Measurements from ENCODE around the gene CEP192. TPM values are rescaled to one million over a fixed set of nuclear protein-coding genes. Genes with fewer than 3 reads are reported as not detected.

CEP192 gene
- total RNA-seq, 1 donor from 2014 or later, result 25.6 TPM

DNA sequence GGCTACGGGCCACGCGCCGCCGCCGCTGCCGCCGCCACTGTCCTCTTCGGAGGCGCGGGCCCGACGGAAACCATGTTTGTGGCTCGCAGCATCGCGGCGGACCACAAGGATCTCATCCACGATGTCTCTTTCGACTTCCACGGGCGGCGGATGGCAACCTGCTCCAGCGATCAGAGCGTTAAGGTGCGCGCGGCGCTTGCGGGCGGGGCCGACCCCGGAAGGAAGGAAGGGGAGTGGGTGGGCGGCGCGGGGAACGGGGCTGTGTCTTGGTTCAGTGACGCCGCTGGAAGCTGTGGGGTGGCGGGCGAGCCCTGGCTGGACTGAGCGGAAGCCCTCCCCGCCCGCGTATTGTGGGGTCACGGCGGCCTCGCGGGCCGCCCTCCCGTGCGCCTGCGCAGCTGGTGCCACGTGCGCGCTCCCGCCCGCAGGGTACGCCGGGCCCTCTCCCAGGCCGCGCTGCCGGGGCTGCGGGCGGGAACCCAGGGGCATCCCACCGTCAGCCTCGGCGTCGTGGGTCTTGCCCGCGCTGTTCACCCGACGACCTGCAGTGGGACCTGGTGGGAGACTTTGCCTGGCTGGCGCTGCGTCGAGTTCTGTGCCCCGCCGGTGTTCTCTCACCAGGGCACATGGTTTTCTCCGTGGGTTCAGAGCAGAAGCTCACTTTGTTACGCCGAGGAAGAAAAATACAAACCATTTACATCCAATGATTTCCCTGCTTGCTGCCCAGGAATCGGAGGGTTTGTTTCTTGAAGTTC lies 42.9 kb upstream of the CEP192 start:
- intact Hi-C loops (cut with micrococcal nuclease), result no loop called here
- TF ChIP-seq, protein P1, sequence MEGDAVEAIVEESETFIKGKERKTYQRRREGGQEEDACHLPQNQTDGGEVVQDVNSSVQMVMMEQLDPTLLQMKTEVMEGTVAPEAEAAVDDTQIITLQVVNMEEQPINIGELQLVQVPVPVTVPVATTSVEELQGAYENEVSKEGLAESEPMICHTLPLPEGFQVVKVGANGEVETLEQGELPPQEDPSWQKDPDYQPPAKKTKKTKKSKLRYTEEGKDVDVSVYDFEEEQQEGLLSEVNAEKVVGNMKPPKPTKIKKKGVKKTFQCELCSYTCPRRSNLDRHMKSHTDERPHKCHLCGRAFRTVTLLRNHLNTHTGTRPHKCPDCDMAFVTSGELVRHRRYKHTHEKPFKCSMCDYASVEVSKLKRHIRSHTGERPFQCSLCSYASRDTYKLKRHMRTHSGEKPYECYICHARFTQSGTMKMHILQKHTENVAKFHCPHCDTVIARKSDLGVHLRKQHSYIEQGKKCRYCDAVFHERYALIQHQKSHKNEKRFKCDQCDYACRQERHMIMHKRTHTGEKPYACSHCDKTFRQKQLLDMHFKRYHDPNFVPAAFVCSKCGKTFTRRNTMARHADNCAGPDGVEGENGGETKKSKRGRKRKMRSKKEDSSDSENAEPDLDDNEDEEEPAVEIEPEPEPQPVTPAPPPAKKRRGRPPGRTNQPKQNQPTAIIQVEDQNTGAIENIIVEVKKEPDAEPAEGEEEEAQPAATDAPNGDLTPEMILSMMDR (IDR thresholded peaks at IDR 0.05; ENCODE audit: borderline replicate concordance), result no peak
- Histone ChIP-seq H3K27ac (replicated peaks) (peak overlapping the region; percentile 97), H3K4me1 (peaks cover 50% of the 10 kb centered on the region), H3K27me3 (ENCODE audit: low read depth) (no peaks in the 10 kb centered on the region), H3K9me3 (replicated peaks) (no peaks in the 10 kb centered on the region), H3K36me3 (no peaks in the 10 kb centered on the region), H3K4me3 (peak overlapping the region; percentile 79)
- DNase-seq, result peak; percentile 96

DNA sequence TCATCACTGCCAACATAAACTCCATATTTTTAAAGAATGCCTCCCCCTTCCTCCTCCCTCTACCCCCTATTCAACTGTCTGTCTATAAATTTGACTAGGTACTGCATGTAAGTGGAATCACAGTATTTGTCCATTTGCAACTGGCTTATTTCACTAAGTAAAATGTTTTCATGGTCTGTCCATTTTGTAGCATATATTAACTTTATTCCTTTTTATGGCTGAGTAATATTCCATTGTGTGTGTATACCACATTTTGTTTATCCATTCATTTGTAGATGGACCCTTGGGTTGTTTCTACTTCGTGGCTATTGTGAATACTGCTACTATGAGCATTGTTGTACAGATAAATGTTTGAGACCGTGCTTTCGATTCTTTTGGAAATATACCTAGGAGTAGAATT lies 32.7 kb upstream of the CEP192 start:
- H3K9me3 ChIP-seq (replicated peaks), result no peaks in the 10 kb centered on the region

DNA sequence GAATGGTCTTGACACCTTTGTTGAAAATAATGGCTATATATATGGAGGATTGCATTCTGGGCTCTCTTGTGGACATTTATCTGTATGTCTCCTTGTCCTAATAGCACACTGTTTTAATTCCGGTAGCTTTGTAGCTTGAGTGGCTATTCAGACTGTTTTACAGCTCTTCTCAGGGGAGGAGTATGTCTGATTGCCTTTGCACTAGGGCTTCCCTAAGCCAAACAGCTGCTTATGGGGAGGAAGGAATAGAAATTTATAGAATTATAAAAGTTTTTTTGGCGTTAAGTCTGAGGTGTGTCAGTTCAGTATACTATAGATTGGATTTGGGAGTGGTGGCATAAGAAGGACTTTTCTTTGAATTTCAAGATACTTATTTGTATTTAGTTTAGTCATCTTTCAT lies 30.8 kb upstream of the CEP192 start:
- peaks cover 55% of the 10 kb centered on the region for H3K36me3 ChIP-seq
- intact Hi-C loops (cut with micrococcal nuclease), result no loop called here
- H3K9me3 ChIP-seq (replicated peaks), result no peaks in the 10 kb centered on the region
- H3K27ac ChIP-seq (replicated peaks), result no peak overlapping the region
- no peaks in the 10 kb centered on the region for H3K27me3 ChIP-seq (ENCODE audit: low read depth)
- H3K4me1 ChIP-seq, result no peaks in the 10 kb centered on the region
- no peak for DNase-seq
- TF ChIP-seq, protein P1 (IDR thresholded peaks at IDR 0.05; ENCODE audit: borderline replicate concordance), result no peak
- no peak overlapping the region for H3K4me3 ChIP-seq

More for the DNA sequence above, 32.7 kb upstream of the CEP192 start:
- Histone ChIP-seq H3K27ac (replicated peaks) (no peak overlapping the region), H3K4me3 (no peak overlapping the region), H3K27me3 (ENCODE audit: low read depth) (no peaks in the 10 kb centered on the region), H3K4me1 (no peaks in the 10 kb centered on the region), H3K36me3 (peaks cover 48% of the 10 kb centered on the region)
- intact Hi-C loops (cut with micrococcal nuclease), result no loop called here
- DNase-seq, result no peak
- TF ChIP-seq, protein P1 (IDR thresholded peaks at IDR 0.05; ENCODE audit: borderline replicate concordance), result no peak

DNA sequence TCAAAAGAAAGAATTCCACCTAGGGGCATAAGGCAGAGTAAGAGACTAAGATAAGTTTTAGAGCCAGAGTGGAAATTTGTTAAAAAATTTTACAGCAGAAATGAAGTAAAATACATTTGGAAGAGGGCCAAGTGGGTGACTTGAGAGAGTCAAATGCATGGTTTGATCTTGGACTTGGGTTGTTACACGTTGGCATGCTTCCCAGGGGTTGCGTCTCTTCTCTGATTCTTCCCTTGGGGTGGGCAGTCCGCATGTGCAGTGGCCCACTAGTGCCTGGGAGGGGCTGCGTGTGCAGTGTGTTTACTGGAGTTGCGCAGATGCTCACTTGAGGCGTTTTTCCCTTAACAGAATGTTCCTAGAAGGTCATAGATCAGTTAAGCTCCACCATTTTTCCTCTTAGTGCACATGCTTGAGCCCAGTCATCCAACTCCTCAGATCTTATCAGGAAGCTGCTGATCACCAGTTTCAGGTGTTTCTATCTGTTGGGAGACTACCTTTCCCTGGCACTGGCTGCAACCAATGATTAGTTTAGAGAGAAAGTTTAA lies 30.2 kb upstream of the CEP192 start:
- H3K4me3 ChIP-seq, result no peak overlapping the region
- H3K27ac ChIP-seq (replicated peaks), result no peak overlapping the region
- no peaks in the 10 kb centered on the region for H3K9me3 ChIP-seq (replicated peaks)
- H3K4me1 ChIP-seq, result no peaks in the 10 kb centered on the region
- no peak for DNase-seq
- intact Hi-C loops (cut with micrococcal nuclease), result no loop called here
- no peaks in the 10 kb centered on the region for H3K27me3 ChIP-seq (ENCODE audit: low read depth)
- peaks cover 50% of the 10 kb centered on the region for H3K36me3 ChIP-seq
- TF ChIP-seq, protein P1 (IDR thresholded peaks at IDR 0.05; ENCODE audit: borderline replicate concordance), result no peak

DNA sequence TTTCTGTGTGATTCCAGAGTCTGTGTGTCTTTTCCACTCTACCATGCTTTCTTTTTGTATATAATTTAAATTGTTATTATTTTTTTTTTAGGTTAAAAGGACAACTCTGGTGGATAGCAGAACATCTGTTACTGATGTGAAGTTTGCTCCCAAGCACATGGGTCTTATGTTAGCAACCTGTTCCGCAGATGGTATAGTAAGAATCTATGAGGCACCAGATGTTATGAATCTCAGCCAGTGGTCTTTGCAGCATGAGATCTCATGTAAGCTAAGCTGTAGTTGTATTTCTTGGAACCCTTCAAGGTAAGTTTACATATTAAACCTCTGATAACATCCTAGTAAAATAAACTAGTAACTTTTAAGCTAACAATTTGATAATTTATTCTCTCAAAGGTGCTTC lies 28.1 kb upstream of the CEP192 start:
- no peaks in the 10 kb centered on the region for H3K9me3 ChIP-seq (replicated peaks)
- no peak overlapping the region for H3K4me3 ChIP-seq
- no peak overlapping the region for H3K27ac ChIP-seq (replicated peaks)
- H3K36me3 ChIP-seq, result peaks cover 40% of the 10 kb centered on the region
- DNase-seq, result no peak
- no peaks in the 10 kb centered on the region for H3K4me1 ChIP-seq
- TF ChIP-seq, protein P1 (IDR thresholded peaks at IDR 0.05; ENCODE audit: borderline replicate concordance), result no peak
- intact Hi-C loops (cut with micrococcal nuclease), result no loop called here
- H3K27me3 ChIP-seq (ENCODE audit: low read depth), result no peaks in the 10 kb centered on the region
